OCI-LY7 (cell line): Measurements from ENCODE around the gene CPLX4. TPM values are rescaled to one million over a fixed set of nuclear protein-coding genes. Genes with fewer than 3 reads are reported as not detected.

ENCODE experiments used
- BruUV-seq: library from RNA; stranded (reverse); fragments of 400-500 nt; replicated peaks from 2 replicates; lab custom pipeline; 2021; lab: Mats Ljungman, UMichigan
- CTCF ChIA-PET: fragments of 300-600 bp; sonication (Branson Sonifier 250); formaldehyde crosslinking; loops from one replicate; lab custom pipeline; 2022; ENCODE audit warnings: antibody characterized with exemption; ENCODE audit not compliant: unreplicated experiment; lab: Charles Lee
- POLR2A ChIA-PET: fragments of 300-600 bp; sonication (Branson Sonifier 250); formaldehyde crosslinking; loops from one replicate; lab custom pipeline; 2022; ENCODE audit warnings: antibody characterized with exemption; lab: Charles Lee
- DNase-seq: peaks from one replicate; pipeline ENCODE4 v3.0.0-alpha.2; 2015; ENCODE audit warnings: low spot score
- H2AFZ ChIP-seq: fragments of 200-600 bp; sonication (generic), shearing (Covaris generic); 2 replicates; pipeline ENCODE4 v1.6.1; 2014; ENCODE audit warnings: mild to moderate bottlenecking, antibody characterized with exemption, low read length, moderate library complexity
- H3K27ac ChIP-seq: fragments of 200-600 bp; sonication (generic); 2 replicates; pipeline ENCODE4 v1.5.1; 2014; ENCODE audit warnings: mixed run types, low read depth, mild to moderate bottlenecking, moderate library complexity, low read length, inconsistent platforms; ENCODE audit not compliant: poor library complexity, severe bottlenecking
- H3K36me3 ChIP-seq: fragments of 200-600 bp; sonication (generic); 2 replicates; pipeline ENCODE4 v1.6.1; 2014; ENCODE audit warnings: mild to moderate bottlenecking, antibody characterized with exemption, low read length, moderate library complexity, mixed read lengths; ENCODE audit not compliant: insufficient read depth
- H3K4me1 ChIP-seq: fragments of 200-600 bp; sonication (generic); 2 replicates; pipeline ENCODE4 v1.5.1; 2014; ENCODE audit warnings: mild to moderate bottlenecking, low read length; ENCODE audit not compliant: insufficient read depth, poor library complexity, severe bottlenecking
- H3K4me2 ChIP-seq: fragments of 200-600 bp; sonication (generic); 2 replicates; pipeline ENCODE4 v1.6.1; 2014; ENCODE audit warnings: mild to moderate bottlenecking, low read length
- H3K4me3 ChIP-seq: fragments of 200-600 bp; sonication (generic); 2 replicates; pipeline ENCODE4 v1.5.1; 2014; ENCODE audit warnings: mild to moderate bottlenecking, low read depth, low read length; ENCODE audit not compliant: poor library complexity, severe bottlenecking
- H3K79me2 ChIP-seq: fragments of 200-600 bp; sonication (generic); 2 replicates; pipeline ENCODE4 v1.6.1; 2016; ENCODE audit warnings: low read depth, mild to moderate bottlenecking, low read length, moderate library complexity, mixed read lengths; ENCODE audit not compliant: insufficient read depth
- H3K9me2 ChIP-seq: fragments of 200-600 bp; sonication (generic); 2 replicates; pipeline ENCODE4 v1.6.1; 2016; ENCODE audit warnings: mild to moderate bottlenecking, low read length, mixed read lengths; ENCODE audit not compliant: insufficient read depth
- H3K9me3 ChIP-seq: fragments of 200-600 bp; sonication (generic); 2 replicates; pipeline ENCODE4 v1.6.1; 2014; ENCODE audit warnings: mild to moderate bottlenecking, mixed run types, low read length, mixed read lengths
- H4K20me1 ChIP-seq: fragments of 200-600 bp; sonication (generic); 2 replicates; pipeline ENCODE4 v1.6.1; 2014; ENCODE audit warnings: mild to moderate bottlenecking, antibody characterized with exemption, low read length, moderate library complexity, mixed read lengths; ENCODE audit not compliant: insufficient read depth
- EZH2phosphoT487 ChIP-seq: fragments of 200-600 bp; sonication (generic); IDR thresholded peaks from 2 replicates; pipeline ENCODE4 v1.6.1; 2018; ENCODE audit warnings: low read depth, borderline replicate concordance, mild to moderate bottlenecking, mixed run types, antibody characterized with exemption, low read length, moderate library complexity, mixed read lengths
- intact Hi-C: fragments of 100-400 bp; cut with micrococcal nuclease; formaldehyde crosslinking; loops from one replicate; pipeline ENCODE4 v1.10.0; 2022; ENCODE audit not compliant: unreplicated experiment
- total RNA-seq, 2 experiments: library from RNA; depleted of rRNA in 1 of 2; stranded (reverse); fragments of >200 nt in 1 of 2; shearing (Covaris generic) in 1 of 2; gene quantifications; 2 replicates each; pipeline ENCODE4 v1.2.3, GENCODE V29; 2014 to 2022
- TF ChIP-seq, protein P1 (sequence below): fragments of 200-600 bp; sonication (generic); conservative IDR thresholded peaks from 2 replicates; pipeline ENCODE4 v1.5.1; 2014; ENCODE audit warnings: mild to moderate bottlenecking, antibody characterized with exemption, low read length, moderate library complexity, mixed read lengths

The CPLX4 gene
- total RNA-seq, 2 experiments from 2014 or later: not detected

GRCh38 chr18:59279722-59280121, 38.7 kb downstream of the CPLX4 start:
- TF ChIP-seq, protein P1, sequence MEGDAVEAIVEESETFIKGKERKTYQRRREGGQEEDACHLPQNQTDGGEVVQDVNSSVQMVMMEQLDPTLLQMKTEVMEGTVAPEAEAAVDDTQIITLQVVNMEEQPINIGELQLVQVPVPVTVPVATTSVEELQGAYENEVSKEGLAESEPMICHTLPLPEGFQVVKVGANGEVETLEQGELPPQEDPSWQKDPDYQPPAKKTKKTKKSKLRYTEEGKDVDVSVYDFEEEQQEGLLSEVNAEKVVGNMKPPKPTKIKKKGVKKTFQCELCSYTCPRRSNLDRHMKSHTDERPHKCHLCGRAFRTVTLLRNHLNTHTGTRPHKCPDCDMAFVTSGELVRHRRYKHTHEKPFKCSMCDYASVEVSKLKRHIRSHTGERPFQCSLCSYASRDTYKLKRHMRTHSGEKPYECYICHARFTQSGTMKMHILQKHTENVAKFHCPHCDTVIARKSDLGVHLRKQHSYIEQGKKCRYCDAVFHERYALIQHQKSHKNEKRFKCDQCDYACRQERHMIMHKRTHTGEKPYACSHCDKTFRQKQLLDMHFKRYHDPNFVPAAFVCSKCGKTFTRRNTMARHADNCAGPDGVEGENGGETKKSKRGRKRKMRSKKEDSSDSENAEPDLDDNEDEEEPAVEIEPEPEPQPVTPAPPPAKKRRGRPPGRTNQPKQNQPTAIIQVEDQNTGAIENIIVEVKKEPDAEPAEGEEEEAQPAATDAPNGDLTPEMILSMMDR: no peak
- no peak for TF ChIP-seq EZH2phosphoT487
- Histone ChIP-seq H3K79me2 (no peaks in the 10 kb centered on the region), H3K4me1 (no peaks in the 10 kb centered on the region), H4K20me1 (no peaks in the 10 kb centered on the region), H3K4me3 (no peak overlapping the region), H3K9me2 (no peaks in the 10 kb centered on the region), H3K36me3 (no peaks in the 10 kb centered on the region), H3K4me2 (no peak overlapping the region), H3K9me3 (no peaks in the 10 kb centered on the region), H2AFZ (no peak overlapping the region), H3K27ac (no peak overlapping the region)
- CTCF ChIA-PET: no interaction called here
- intact Hi-C loops: no loop called here
- no peak for DNase-seq
- BruUV-seq: no TSS peak
- POLR2A ChIA-PET: no interaction called here

DNA sequence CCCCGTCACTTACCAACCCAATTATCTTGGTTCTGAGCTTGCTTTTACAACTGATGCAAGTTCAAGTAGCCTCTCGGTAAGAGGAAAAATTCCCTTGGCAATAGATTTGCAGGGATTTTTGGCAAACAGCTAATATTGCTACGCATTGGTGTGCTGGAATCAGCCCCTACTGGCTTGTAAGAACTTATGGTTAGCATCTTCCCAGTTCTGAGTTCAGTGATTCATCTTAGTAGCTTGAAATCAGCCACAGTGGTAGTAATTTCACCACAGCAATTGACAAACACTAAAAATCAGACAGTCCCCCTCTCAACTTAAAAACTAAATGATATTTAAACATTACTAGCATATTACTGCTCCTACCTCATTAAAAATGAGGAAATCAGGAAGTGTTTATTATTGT, 39.3 kb downstream of the CPLX4 start:
- no peak for TF ChIP-seq EZH2phosphoT487
- TF ChIP-seq, protein P1: no peak
- no peaks in the 10 kb centered on the region for H4K20me1 ChIP-seq
- H3K9me3 ChIP-seq: no peaks in the 10 kb centered on the region
- H3K36me3 ChIP-seq: no peaks in the 10 kb centered on the region
- ChIA-PET POLR2A (no interaction called here), CTCF (no interaction called here)
- H3K4me3 ChIP-seq: no peak overlapping the region
- no peaks in the 10 kb centered on the region for H3K4me1 ChIP-seq
- H3K4me2 ChIP-seq: no peak overlapping the region
- BruUV-seq: no TSS peak
- H3K79me2 ChIP-seq: no peaks in the 10 kb centered on the region
- no peak overlapping the region for H2AFZ ChIP-seq
- no peak for DNase-seq
- H3K27ac ChIP-seq: no peak overlapping the region
- intact Hi-C loops: no loop called here
- no peaks in the 10 kb centered on the region for H3K9me2 ChIP-seq

DNA sequence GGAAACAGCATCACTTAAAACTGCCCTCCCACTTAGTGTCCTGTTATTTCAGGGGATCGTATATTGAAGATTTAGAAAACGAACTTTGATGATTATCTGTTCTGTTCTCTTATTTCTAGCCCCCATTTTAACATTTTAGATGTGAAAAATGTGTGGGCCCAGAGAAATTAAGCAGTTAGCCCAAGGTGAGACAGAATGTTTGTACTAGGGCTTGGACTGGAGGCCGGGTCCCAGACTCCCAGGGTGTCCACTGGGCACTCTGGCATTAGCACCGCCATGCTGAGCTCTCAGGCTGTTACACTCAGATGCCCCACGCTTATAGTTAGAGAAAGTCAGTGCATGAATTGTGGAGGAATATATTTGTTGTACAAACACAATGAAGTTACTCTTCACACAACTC, 39.7 kb downstream of the CPLX4 start:
- DNase-seq: no peak
- no peaks in the 10 kb centered on the region for H3K9me2 ChIP-seq
- intact Hi-C loops: no loop called here
- no peak overlapping the region for H2AFZ ChIP-seq
- no peak overlapping the region for H3K4me3 ChIP-seq
- BruUV-seq: no TSS peak
- H3K36me3 ChIP-seq: no peaks in the 10 kb centered on the region
- no peaks in the 10 kb centered on the region for H3K4me1 ChIP-seq
- ChIA-PET POLR2A (no interaction called here), CTCF (no interaction called here)
- no peaks in the 10 kb centered on the region for H3K9me3 ChIP-seq
- no peak overlapping the region for H3K27ac ChIP-seq
- no peaks in the 10 kb centered on the region for H3K79me2 ChIP-seq
- H4K20me1 ChIP-seq: no peaks in the 10 kb centered on the region
- TF ChIP-seq, protein P1: no peak
- H3K4me2 ChIP-seq: no peak overlapping the region
